Left hindlimb (tissue), 1 donor: ENCODE results near the gene INPP5A.
"Not testable (repeated sequence)": the region's sequence is repeated elsewhere in the genome, so short reads cannot be mapped to it uniquely, and the experiment has no call there.

Source experiments
- DNase-seq: peaks from one replicate; pipeline ENCODE4 v3.0.0-alpha.2; 2018

INPP5A gene

GRCh38 chr10:132699411-132700155, 162.0 kb downstream of the INPP5A start:
- no peak for DNase-seq

GRCh38 chr10:132700156-132701098, 162.8 kb downstream of the INPP5A start:
- DNase-seq: peak; percentile 64

DNA sequence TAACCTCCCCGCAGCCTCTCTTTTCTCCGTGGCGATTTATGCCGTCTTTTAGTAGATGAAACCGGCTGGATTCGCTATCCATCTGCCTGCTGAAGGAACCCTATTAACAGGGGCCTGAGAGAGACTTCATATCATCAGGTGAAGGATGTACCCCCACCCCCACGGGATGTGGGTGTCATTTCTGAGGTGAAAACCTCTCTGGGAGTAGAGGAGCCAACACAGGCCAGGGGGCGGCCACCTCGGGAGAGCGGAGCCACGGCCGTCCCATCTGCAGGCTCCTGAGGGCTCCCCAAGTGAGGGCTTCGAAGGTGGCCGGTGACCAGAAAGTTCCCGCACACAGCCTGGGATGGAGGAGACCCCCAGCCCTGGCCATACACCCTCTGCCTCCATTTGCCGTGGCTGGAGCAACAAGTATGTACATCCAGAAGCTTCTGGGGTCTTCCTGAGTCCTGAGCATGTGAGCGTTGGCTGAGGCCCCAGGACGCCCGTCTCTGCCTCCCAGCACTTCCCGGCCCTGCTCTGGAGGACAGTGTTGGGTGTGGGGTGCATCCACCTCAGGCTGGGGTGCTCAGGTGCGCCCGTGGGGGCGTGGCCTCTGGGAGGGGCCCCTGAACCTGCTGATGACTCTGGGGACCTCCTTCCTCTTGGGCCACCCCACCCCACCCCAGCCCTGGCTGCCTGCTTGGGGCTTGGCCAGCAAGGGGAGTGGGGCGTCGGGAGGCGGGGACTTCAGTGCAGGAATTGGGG, 163.7 kb downstream of the INPP5A start:
- peak; percentile 8 for DNase-seq

DNA sequence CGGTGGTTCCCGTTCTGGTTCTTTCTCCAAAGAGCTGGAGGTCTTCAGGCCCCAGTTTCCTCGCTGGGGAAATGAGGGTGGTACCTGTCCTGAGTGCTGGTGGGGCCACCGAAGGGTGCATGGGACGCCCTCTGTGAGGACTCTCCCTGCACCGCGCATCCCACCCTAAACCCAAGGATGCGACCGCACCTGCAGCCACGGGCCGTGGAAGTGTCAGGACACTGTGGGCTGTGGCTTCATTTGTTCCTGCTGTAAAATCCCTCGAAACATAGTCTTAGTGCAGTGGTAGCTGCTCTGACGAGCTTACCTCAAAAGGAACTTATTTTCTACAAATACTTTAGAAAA, 164.2 kb downstream of the INPP5A start:
- DNase-seq: peak; percentile 14

GRCh38 chr10:132702601-132703418, 165.2 kb downstream of the INPP5A start:
- DNase-seq: peak; percentile 25

- peak; percentile 3 for DNase-seq
These were observed 165.9 kb downstream of the INPP5A start for GRCh38 chr10:132703419-132704007.

- peak; percentile 17 for DNase-seq
These were observed 166.6 kb downstream of the INPP5A start for GRCh38 chr10:132704008-132704814.

GRCh38 chr10:132704815-132705064, 167.2 kb downstream of the INPP5A start:
- not testable (repeated sequence) for DNase-seq

GRCh38 chr10:132705173-132705572, 167.6 kb downstream of the INPP5A start:
- DNase-seq: peak; percentile 4

- no peak for DNase-seq
These were observed 168.4 kb downstream of the INPP5A start for GRCh38 chr10:132705943-132706342.

DNA sequence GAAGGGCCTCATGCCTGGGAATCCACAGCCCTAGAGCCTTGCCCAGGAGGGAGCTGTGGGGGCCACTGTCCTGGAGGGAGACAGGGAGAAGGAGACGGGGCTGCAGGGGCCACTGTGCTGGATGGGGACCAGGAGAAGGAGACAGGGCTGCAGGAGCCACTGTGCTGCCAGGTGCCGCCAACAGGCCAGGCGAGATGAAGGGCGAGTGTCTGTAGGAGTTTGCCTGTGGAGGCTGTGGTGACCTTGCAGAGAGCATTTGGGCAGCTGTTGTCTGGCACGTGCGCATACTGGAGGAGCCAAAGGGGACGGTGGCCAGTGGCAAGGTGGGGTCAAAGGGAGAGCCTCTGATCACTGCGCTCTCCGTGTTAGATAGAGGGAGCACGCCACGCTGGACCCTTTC, 169.1 kb downstream of the INPP5A start:
- DNase-seq: peak; percentile 17

DNA sequence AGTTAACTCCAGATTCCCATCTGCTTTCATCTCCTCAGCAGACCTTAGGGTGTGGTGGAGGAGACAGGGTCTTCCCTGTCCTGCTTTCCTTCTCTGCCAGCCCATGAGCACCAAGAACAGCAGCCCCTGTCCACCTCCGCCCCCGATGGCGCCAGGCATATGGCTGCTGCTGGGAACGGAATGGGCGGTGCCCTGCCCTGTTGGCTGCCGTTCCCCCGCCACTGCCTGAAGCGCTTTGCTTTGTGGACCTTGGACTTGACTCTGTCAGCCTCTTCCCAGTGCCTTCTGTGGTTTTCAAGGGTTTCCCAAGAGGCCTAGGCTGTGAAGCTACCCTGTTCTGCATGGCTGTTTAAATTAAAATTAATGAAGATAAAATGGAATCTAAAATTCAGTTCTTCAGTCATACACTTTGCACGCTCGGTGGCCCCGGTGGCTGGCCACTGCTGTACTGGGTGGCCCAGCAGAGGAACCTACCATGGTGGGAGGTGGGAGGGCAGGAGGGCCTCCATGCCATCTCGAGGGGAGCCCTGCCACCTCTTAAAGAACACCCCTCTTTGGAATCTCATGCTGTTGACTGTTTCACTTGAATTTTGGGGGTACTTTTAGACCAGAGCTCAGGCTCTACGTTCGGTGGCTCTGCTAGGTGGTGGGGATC, 169.7 kb downstream of the INPP5A start:
- DNase-seq: peak; percentile 8

GRCh38 chr10:132707776-132708171, 170.2 kb downstream of the INPP5A start:
- DNase-seq: no peak

- DNase-seq: peak; percentile 1
These were observed 170.9 kb downstream of the INPP5A start for GRCh38 chr10:132708441-132708840.

DNA sequence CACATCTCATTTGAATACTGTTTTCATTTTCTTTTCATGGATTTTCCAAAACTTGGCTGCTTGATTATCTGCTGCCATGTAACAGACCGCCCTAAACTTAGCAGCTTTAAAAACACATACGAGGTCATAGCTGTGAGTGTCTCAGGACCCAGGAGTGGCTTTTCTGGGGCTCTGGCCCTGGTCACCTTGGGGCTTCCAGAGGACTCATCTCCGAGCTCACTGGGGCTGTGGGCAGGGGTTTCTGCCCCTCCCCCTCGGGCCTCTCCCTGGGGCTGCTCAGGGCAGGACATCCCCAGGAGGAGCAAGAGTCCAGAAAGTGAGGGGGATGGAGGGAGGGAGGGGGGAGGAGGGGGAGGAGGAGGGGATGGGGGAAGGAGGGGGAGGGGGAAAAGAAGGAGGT, 171.3 kb downstream of the INPP5A start:
- DNase-seq: peak; percentile 20

- peak; percentile 28 for DNase-seq
These were observed 171.9 kb downstream of the INPP5A start for GRCh38 chr10:132709471-132709951.

- DNase-seq: peak; percentile 30
These were observed 172.6 kb downstream of the INPP5A start for GRCh38 chr10:132710036-132710686.

GRCh38 chr10:132710746-132711612, 173.4 kb downstream of the INPP5A start:
- peak; percentile 18 for DNase-seq

DNA sequence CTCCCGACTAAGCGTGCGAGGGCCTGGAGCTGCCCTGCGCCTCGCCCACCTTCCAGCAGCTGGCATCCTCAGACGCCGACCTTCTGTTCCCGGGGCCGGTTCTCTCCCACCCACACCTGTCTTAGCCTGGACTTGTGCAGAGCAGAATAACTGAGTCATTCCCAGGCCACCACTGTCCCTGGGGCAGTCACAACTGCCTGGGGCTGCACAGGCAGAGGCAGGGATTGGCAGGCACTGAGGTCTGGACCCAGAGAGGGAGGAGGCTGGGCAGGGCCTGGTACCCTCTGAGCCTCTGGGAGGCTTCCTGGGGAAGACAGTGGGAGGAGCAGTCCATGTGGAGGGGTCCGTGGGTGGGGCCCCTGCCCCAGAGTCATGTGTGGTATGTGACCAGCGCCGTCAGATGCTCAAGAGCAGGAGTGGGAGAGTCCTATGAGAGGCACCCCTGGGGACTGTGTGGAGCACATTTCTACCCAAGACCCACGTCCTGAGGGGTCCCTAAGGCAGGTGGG, 174.1 kb downstream of the INPP5A start:
- peak; percentile 16 for DNase-seq
